ENCODE results near the gene TMEM175. TPM values are rescaled to one million over a fixed set of nuclear protein-coding genes. Genes with fewer than 3 reads are reported as not detected.

TMEM175 gene
- total RNA-seq, 1 experiment from 2014 or later: 18.5 TPM

GRCh38 chr4:883377-884095 is 48.7 kb upstream of the TMEM175 start:
- Histone ChIP-seq H3K9ac (ENCODE audit: low read length) (no peak overlapping the region), H3K36me3 (ENCODE audit: low read depth, low read length) (0 out of 2 replicates have a peak, but pooled peaks cover 5% of the 10 kb centered on the region), H2AFZ (ENCODE audit: low read length) (no peak overlapping the region), H3K9me3 (ENCODE audit: low read length) (no peaks in the 10 kb centered on the region), H3K4me3 (ENCODE audit: low read length) (no peak overlapping the region), H3F3A (ENCODE audit: low read length, unreplicated experiment) (no peaks in the 10 kb centered on the region), H3K4me2 (ENCODE audit: low read length) (no peak overlapping the region), H3K79me2 (ENCODE audit: low read length) (no peaks in the 10 kb centered on the region), H3K4me1 (ENCODE audit: insufficient read depth, low read length) (no peaks in the 10 kb centered on the region), H4K20me1 (ENCODE audit: low read length) (no peaks in the 10 kb centered on the region), H3K9me2 (replicated peaks; ENCODE audit: low read length) (no peaks in the 10 kb centered on the region), H3K27ac (ENCODE audit: low read length) (no peak overlapping the region), H3K27me3 (ENCODE audit: low read length) (no peaks in the 10 kb centered on the region)
- CTCF ChIA-PET: no interaction called here
- no peak for DNase-seq
- intact Hi-C loops (cut with micrococcal nuclease): no loop called here
- no peak for ATAC-seq
- TF ChIP-seq EZH2 (IDR thresholded peaks at IDR 0.05; ENCODE audit: low read length, unreplicated experiment): no peak
- TF ChIP-seq, protein P1, sequence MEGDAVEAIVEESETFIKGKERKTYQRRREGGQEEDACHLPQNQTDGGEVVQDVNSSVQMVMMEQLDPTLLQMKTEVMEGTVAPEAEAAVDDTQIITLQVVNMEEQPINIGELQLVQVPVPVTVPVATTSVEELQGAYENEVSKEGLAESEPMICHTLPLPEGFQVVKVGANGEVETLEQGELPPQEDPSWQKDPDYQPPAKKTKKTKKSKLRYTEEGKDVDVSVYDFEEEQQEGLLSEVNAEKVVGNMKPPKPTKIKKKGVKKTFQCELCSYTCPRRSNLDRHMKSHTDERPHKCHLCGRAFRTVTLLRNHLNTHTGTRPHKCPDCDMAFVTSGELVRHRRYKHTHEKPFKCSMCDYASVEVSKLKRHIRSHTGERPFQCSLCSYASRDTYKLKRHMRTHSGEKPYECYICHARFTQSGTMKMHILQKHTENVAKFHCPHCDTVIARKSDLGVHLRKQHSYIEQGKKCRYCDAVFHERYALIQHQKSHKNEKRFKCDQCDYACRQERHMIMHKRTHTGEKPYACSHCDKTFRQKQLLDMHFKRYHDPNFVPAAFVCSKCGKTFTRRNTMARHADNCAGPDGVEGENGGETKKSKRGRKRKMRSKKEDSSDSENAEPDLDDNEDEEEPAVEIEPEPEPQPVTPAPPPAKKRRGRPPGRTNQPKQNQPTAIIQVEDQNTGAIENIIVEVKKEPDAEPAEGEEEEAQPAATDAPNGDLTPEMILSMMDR (conservative IDR thresholded peaks at IDR 0.05; ENCODE audit: low read depth, low read length): no peak
- TF ChIP-seq EZH2phosphoT487 (IDR thresholded peaks at IDR 0.05; ENCODE audit: borderline replicate concordance, low read length): no peak
- BruUV-seq (replicated peaks): no TSS peak
- POLR2A ChIA-PET (ENCODE audit: unreplicated experiment): no interaction called here

- H3K27me3 ChIP-seq (ENCODE audit: low read length): no peaks in the 10 kb centered on the region
- no peak overlapping the region for H3K4me3 ChIP-seq (ENCODE audit: low read length)
- no peaks in the 10 kb centered on the region for H3K9me2 ChIP-seq (replicated peaks; ENCODE audit: low read length)
- H3K4me1 ChIP-seq (ENCODE audit: insufficient read depth, low read length): no peaks in the 10 kb centered on the region
- no peaks in the 10 kb centered on the region for H3F3A ChIP-seq (ENCODE audit: low read length, unreplicated experiment)
- POLR2A ChIA-PET (ENCODE audit: unreplicated experiment): no interaction called here
- no peak for DNase-seq
- H3K36me3 ChIP-seq (ENCODE audit: low read depth, low read length): 0 out of 2 replicates have a peak, but pooled peaks cover 5% of the 10 kb centered on the region
- intact Hi-C loops (cut with micrococcal nuclease): no loop called here
- H3K4me2 ChIP-seq (ENCODE audit: low read length): no peak overlapping the region
- H3K9me3 ChIP-seq (ENCODE audit: low read length): no peaks in the 10 kb centered on the region
- no peaks in the 10 kb centered on the region for H4K20me1 ChIP-seq (ENCODE audit: low read length)
- H3K9ac ChIP-seq (ENCODE audit: low read length): no peak overlapping the region
- H3K79me2 ChIP-seq (ENCODE audit: low read length): no peaks in the 10 kb centered on the region
- no peak overlapping the region for H2AFZ ChIP-seq (ENCODE audit: low read length)
- H3K27ac ChIP-seq (ENCODE audit: low read length): no peak overlapping the region
- TF ChIP-seq, protein P1 (conservative IDR thresholded peaks at IDR 0.05; ENCODE audit: low read depth, low read length): no peak
- TF ChIP-seq EZH2 (IDR thresholded peaks at IDR 0.05; ENCODE audit: low read length, unreplicated experiment) (no peak), EZH2phosphoT487 (IDR thresholded peaks at IDR 0.05; ENCODE audit: borderline replicate concordance, low read length) (no peak)
- no peak for ATAC-seq
- CTCF ChIA-PET: no interaction called here
- no TSS peak for BruUV-seq (replicated peaks)
Measured at GRCh38 chr4:884259-884658, 48.0 kb upstream of the TMEM175 start.

GRCh38 chr4:884896-885295 is 47.4 kb upstream of the TMEM175 start:
- H3K36me3 ChIP-seq (ENCODE audit: low read depth, low read length): 0 out of 2 replicates have a peak, but pooled peaks cover 5% of the 10 kb centered on the region

More at GRCh38 chr4:884896-885295, 47.4 kb upstream of the TMEM175 start:
- POLR2A ChIA-PET (ENCODE audit: unreplicated experiment): no interaction called here
- no TSS peak for BruUV-seq (replicated peaks)
- no peak for ATAC-seq
- Histone ChIP-seq H3K4me3 (ENCODE audit: low read length) (no peak overlapping the region), H3K4me2 (ENCODE audit: low read length) (no peak overlapping the region), H3K27ac (ENCODE audit: low read length) (no peak overlapping the region), H3F3A (ENCODE audit: low read length, unreplicated experiment) (no peaks in the 10 kb centered on the region), H3K9ac (ENCODE audit: low read length) (no peak overlapping the region), H4K20me1 (ENCODE audit: low read length) (no peaks in the 10 kb centered on the region), H3K4me1 (ENCODE audit: insufficient read depth, low read length) (no peaks in the 10 kb centered on the region), H3K27me3 (ENCODE audit: low read length) (no peaks in the 10 kb centered on the region), H3K79me2 (ENCODE audit: low read length) (no peaks in the 10 kb centered on the region), H3K9me3 (ENCODE audit: low read length) (no peaks in the 10 kb centered on the region), H2AFZ (ENCODE audit: low read length) (no peak overlapping the region), H3K9me2 (replicated peaks; ENCODE audit: low read length) (no peaks in the 10 kb centered on the region)
- CTCF ChIA-PET: no interaction called here
- TF ChIP-seq EZH2phosphoT487 (IDR thresholded peaks at IDR 0.05; ENCODE audit: borderline replicate concordance, low read length): no peak
- TF ChIP-seq, protein P1 (conservative IDR thresholded peaks at IDR 0.05; ENCODE audit: low read depth, low read length): no peak
- TF ChIP-seq EZH2 (IDR thresholded peaks at IDR 0.05; ENCODE audit: low read length, unreplicated experiment): no peak
- intact Hi-C loops (cut with micrococcal nuclease): no loop called here
- DNase-seq: no peak

Data from PC-3 (cell line).